HepG2 (cell line): Measurements from ENCODE around the gene C20orf96. TPM values are rescaled to one million over a fixed set of nuclear protein-coding genes. Genes with fewer than 3 reads are reported as not detected.

Source experiments
- ESRRA ChIP-seq: sonication (generic); formaldehyde crosslinking; IDR thresholded peaks from 2 replicates; pipeline ENCODE4 v1.5.1; 2020; ENCODE audit warnings: mild to moderate bottlenecking, low read depth, missing genetic modification reagents
- GATAD2A ChIP-seq: IDR thresholded peaks from 2 replicates; pipeline ENCODE4 v1.6.1; 2016
- HMG20A ChIP-seq: IDR thresholded peaks from 2 replicates; pipeline ENCODE4 v1.6.1; 2016; ENCODE audit warnings: borderline replicate concordance
- KDM3A ChIP-seq: IDR thresholded peaks from 2 replicates; pipeline ENCODE4 v1.6.1; 2018; ENCODE audit warnings: low read depth, missing compliant biosample characterization
- KDM6A ChIP-seq: IDR thresholded peaks from 2 replicates; pipeline ENCODE4 v1.6.1; 2016; ENCODE audit warnings: low read depth
- MTA1 ChIP-seq: sonication (generic); formaldehyde crosslinking; IDR thresholded peaks from 2 replicates; pipeline ENCODE4 v1.4.0; 2020; ENCODE audit warnings: missing genetic modification reagents, mild to moderate bottlenecking, borderline replicate concordance
- SALL2 ChIP-seq: sonication (generic); formaldehyde crosslinking; IDR thresholded peaks from 2 replicates; pipeline ENCODE4 v1.8.1; 2023; ENCODE audit warnings: mild to moderate bottlenecking, missing genetic modification reagents, inconsistent platforms
- SAP130 ChIP-seq: IDR thresholded peaks from 2 replicates; pipeline ENCODE4 v1.6.1; 2016; ENCODE audit warnings: low read depth
- TEAD2 ChIP-seq: sonication (generic); formaldehyde crosslinking; IDR thresholded peaks from 2 replicates; pipeline ENCODE4 v1.9.0; 2021; ENCODE audit warnings: missing genetic modification reagents
- ZFP36L1 ChIP-seq: sonication (generic); formaldehyde crosslinking; IDR thresholded peaks from 2 replicates; pipeline ENCODE4 v1.8.0; 2022; ENCODE audit warnings: mild to moderate bottlenecking, missing genetic modification reagents, moderate library complexity
- ZFP41 ChIP-seq: sonication (generic); formaldehyde crosslinking; IDR thresholded peaks from 2 replicates; pipeline ENCODE4 v1.4.0; 2020; ENCODE audit warnings: mild to moderate bottlenecking, missing genetic modification reagents, borderline replicate concordance
- ZNF12 ChIP-seq: sonication (generic); formaldehyde crosslinking; IDR thresholded peaks from 2 replicates; pipeline ENCODE4 v1.5.0; 2020; ENCODE audit warnings: missing genetic modification reagents
- ZNF383 ChIP-seq: sonication (generic); formaldehyde crosslinking; IDR thresholded peaks from 2 replicates; pipeline ENCODE4 v1.4.0; 2020; ENCODE audit warnings: missing genetic modification reagents, mild to moderate bottlenecking, borderline replicate concordance
- ZNF549 ChIP-seq: sonication (generic); formaldehyde crosslinking; IDR thresholded peaks from 2 replicates; pipeline ENCODE4 v1.5.0; 2020; ENCODE audit warnings: missing genetic modification reagents
- ZNF670 ChIP-seq: sonication (generic); formaldehyde crosslinking; IDR thresholded peaks from 2 replicates; pipeline ENCODE4 v1.8.0; 2022; ENCODE audit warnings: mild to moderate bottlenecking, missing genetic modification reagents, borderline replicate concordance
- ZNF747 ChIP-seq: sonication (generic); formaldehyde crosslinking; IDR thresholded peaks from 2 replicates; pipeline ENCODE4 v1.8.1; 2023; ENCODE audit warnings: missing genetic modification reagents, mild to moderate bottlenecking, borderline replicate concordance
- ZNF816 ChIP-seq: sonication (generic); formaldehyde crosslinking; IDR thresholded peaks from 2 replicates; pipeline ENCODE4 v1.8.0; 2022; ENCODE audit warnings: missing genetic modification reagents, mild to moderate bottlenecking, borderline replicate concordance
- polyA plus RNA-seq, 8 experiments: library from polyadenylated mRNA; depleted of rRNA in 3 of 8; stranded (reverse) in 7 of 8; unstranded in 1 of 8; fragments of >200 nt; fragmentation: Illumina TruSeq in 4 of 8; extraction: Trizol in 4 of 8; gene quantifications; 2 replicates each; pipeline versions ENCODE4 v1.2.1 to v1.2.3, GENCODE V29; 2011 to 2016; ENCODE audit warnings: low read depth in 4 of 8, missing spikeins in 1 of 8, mixed read lengths in 1 of 8; ENCODE audit not compliant: insufficient read depth in 1 of 8
- total RNA-seq, 5 experiments: library from RNA; depleted of rRNA; stranded (reverse); fragments of >200 nt; fragmentation: Illumina TruSeq; extraction: Trizol; gene quantifications; 2 replicates each; pipeline ENCODE4 v1.2.3, GENCODE V29; 2016; ENCODE audit warnings: low read depth in 1 of 5
- TF ChIP-seq, protein P1 (sequence below): sonication (generic); formaldehyde crosslinking; IDR thresholded peaks from 2 replicates; pipeline ENCODE4 v1.4.0; 2020; ENCODE audit warnings: missing genetic modification reagents, borderline replicate concordance
- TF ChIP-seq, protein P2 (sequence below): sonication (generic); formaldehyde crosslinking; IDR thresholded peaks from 2 replicates; pipeline ENCODE4 v1.5.1; 2020; ENCODE audit warnings: mild to moderate bottlenecking, missing genetic modification reagents, borderline replicate concordance
- TF ChIP-seq, protein P3 (sequence below): IDR thresholded peaks from 2 replicates; pipeline ENCODE4 v1.6.1; 2016; ENCODE audit warnings: control low read depth
- TF ChIP-seq, protein P4 (sequence below): sonication (generic); formaldehyde crosslinking; IDR thresholded peaks from 2 replicates; pipeline ENCODE4 v1.5.0; 2020; ENCODE audit warnings: missing genetic modification reagents, mild to moderate bottlenecking, borderline replicate concordance
- TF ChIP-seq, protein P5 (sequence below): sonication (generic); formaldehyde crosslinking; IDR thresholded peaks from 2 replicates; pipeline ENCODE4 v1.5.0; 2020; ENCODE audit warnings: missing genetic modification reagents

C20orf96 gene
- total and polyA plus RNA-seq, 2 of the 13 experiments (the other 11 are each of a cell fraction or from before 2014, with no cell fraction given): 3.8 to 20.6 TPM

DNA sequence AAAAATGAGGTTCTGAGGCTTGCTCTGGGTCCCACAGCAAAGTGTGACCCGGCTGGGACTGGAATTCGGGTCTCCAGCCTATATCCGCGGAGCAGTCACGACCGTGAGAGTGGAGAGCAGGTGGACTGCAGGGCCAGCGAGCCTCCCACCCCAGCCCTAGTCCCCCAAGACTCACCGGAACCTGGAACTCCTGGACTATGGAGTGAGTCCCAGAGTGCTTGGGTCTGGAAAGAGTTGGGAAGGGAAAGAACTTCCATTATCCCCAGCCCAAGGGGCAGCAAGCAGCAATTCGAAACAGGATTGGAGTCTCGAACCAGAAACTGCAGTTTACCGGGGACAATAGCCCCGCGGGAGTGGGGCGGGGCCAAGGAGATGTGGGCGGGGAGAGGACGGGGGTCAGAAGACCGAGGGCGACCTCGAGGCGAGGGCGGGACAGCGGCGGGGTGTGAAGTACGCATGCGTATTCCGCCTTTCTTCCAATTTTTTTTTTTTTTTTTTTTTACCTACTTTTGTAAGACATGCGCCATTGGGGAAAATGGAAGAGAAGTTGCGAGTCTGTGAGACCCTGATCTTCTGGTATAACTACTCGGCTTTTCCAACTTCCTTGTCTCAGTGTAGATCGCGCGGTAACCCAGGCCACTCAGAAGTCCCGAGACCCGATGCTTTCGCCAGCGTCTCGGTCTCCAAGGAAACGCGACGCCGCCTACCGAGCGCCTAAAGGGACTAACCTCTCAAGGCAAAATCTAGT lies at the start of gene C20orf96 (continued):
- TF ChIP-seq, protein P1, sequence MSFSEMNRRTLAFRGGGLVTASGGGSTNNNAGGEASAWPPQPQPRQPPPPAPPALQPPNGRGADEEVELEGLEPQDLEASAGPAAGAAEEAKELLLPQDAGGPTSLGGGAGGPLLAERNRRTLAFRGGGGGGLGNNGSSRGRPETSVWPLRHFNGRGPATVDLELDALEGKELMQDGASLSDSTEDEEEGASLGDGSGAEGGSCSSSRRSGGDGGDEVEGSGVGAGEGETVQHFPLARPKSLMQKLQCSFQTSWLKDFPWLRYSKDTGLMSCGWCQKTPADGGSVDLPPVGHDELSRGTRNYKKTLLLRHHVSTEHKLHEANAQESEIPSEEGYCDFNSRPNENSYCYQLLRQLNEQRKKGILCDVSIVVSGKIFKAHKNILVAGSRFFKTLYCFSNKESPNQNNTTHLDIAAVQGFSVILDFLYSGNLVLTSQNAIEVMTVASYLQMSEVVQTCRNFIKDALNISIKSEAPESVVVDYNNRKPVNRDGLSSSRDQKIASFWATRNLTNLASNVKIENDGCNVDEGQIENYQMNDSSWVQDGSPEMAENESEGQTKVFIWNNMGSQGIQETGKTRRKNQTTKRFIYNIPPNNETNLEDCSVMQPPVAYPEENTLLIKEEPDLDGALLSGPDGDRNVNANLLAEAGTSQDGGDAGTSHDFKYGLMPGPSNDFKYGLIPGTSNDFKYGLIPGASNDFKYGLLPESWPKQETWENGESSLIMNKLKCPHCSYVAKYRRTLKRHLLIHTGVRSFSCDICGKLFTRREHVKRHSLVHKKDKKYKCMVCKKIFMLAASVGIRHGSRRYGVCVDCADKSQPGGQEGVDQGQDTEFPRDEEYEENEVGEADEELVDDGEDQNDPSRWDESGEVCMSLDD: no peak
- TF ChIP-seq SALL2 (CRISPR knock-in tag) (peak; percentile 29; the same call in 1 of the 2 replicates), TEAD2 (CRISPR knock-in tag) (no peak), ESRRA (CRISPR knock-in tag) (no peak), ZNF549 (CRISPR knock-in tag) (no peak), ZNF816 (CRISPR knock-in tag) (0 out of 2 replicates have a peak, but pooled peaks have one; percentile 72), GATAD2A (CRISPR knock-in tag) (peak; percentile 11; the same call in 1 of the 2 replicates), ZNF670 (peak; percentile 53; the same call in 1 of the 2 replicates), KDM6A (no peak), MTA1 (CRISPR knock-in tag) (peak; percentile 48; the same call in 1 of the 2 replicates), HMG20A (CRISPR knock-in tag) (no peak), ZNF383 (CRISPR knock-in tag) (no peak), KDM3A (CRISPR knock-in tag) (no peak), SAP130 (CRISPR knock-in tag) (peak; percentile 97), ZNF12 (CRISPR knock-in tag) (0 out of 2 replicates have a peak, but pooled peaks have one; percentile 11), ZFP36L1 (CRISPR knock-in tag) (no peak), ZNF747 (CRISPR knock-in tag) (0 out of 2 replicates have a peak, but pooled peaks have one; percentile 35), ZFP41 (0 out of 2 replicates have a peak, but pooled peaks have one; percentile 34)
- TF ChIP-seq, protein P2, sequence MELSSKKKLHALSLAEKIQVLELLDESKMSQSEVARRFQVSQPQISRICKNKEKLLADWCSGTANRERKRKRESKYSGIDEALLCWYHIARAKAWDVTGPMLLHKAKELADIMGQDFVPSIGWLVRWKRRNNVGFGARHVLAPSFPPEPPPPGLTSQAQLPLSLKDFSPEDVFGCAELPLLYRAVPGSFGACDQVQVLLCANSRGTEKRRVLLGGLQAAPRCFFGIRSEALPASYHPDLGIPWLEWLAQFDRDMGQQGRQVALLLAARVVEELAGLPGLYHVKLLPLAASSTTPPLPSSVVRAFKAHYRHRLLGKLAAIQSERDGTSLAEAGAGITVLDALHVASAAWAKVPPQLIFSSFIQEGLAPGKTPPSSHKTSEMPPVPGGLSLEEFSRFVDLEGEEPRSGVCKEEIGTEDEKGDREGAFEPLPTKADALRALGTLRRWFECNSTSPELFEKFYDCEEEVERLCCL (CRISPR knock-in tag): no peak
- TF ChIP-seq, protein P3, sequence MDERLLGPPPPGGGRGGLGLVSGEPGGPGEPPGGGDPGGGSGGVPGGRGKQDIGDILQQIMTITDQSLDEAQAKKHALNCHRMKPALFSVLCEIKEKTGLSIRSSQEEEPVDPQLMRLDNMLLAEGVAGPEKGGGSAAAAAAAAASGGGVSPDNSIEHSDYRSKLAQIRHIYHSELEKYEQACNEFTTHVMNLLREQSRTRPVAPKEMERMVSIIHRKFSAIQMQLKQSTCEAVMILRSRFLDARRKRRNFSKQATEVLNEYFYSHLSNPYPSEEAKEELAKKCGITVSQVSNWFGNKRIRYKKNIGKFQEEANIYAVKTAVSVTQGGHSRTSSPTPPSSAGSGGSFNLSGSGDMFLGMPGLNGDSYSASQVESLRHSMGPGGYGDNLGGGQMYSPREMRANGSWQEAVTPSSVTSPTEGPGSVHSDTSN (CRISPR knock-in tag): no peak
- TF ChIP-seq, protein P4, sequence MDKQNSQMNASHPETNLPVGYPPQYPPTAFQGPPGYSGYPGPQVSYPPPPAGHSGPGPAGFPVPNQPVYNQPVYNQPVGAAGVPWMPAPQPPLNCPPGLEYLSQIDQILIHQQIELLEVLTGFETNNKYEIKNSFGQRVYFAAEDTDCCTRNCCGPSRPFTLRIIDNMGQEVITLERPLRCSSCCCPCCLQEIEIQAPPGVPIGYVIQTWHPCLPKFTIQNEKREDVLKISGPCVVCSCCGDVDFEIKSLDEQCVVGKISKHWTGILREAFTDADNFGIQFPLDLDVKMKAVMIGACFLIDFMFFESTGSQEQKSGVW (CRISPR knock-in tag): no peak; the same call in 1 of the 2 replicates
- TF ChIP-seq, protein P5, sequence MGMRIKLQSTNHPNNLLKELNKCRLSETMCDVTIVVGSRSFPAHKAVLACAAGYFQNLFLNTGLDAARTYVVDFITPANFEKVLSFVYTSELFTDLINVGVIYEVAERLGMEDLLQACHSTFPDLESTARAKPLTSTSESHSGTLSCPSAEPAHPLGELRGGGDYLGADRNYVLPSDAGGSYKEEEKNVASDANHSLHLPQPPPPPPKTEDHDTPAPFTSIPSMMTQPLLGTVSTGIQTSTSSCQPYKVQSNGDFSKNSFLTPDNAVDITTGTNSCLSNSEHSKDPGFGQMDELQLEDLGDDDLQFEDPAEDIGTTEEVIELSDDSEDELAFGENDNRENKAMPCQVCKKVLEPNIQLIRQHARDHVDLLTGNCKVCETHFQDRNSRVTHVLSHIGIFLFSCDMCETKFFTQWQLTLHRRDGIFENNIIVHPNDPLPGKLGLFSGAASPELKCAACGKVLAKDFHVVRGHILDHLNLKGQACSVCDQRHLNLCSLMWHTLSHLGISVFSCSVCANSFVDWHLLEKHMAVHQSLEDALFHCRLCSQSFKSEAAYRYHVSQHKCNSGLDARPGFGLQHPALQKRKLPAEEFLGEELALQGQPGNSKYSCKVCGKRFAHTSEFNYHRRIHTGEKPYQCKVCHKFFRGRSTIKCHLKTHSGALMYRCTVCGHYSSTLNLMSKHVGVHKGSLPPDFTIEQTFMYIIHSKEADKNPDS (CRISPR knock-in tag): no peak
